Activated naive CD4-positive, alpha-beta T cell treated with anti-CD3 and anti-CD28 coated beads, Interleukin-2, amount 10 ng/mL, durations not matched to agents 7 days and 5 days (primary cell): ENCODE results near the gene SFXN3.

ENCODE experiments used
- CTCF ChIA-PET: fragments of 350-600 bp; sonication (Branson Sonifier 250); formaldehyde crosslinking; loops from one replicate; lab custom pipeline; 2021; ENCODE audit warnings: antibody characterized with exemption; lab: Charles Lee
- DNase-seq: peaks from one replicate; pipeline ENCODE4 v3.0.0-alpha.2; 2020
- H3K27ac Mint-ChIP-seq: one replicate; pipeline ENCODE4 v1.8.0; 2021; ENCODE audit warnings: mild to moderate bottlenecking, moderate library complexity, mixed read lengths
- H3K27me3 Mint-ChIP-seq: one replicate; pipeline ENCODE4 v1.8.0; 2021; ENCODE audit warnings: mild to moderate bottlenecking, mixed read lengths
- H3K36me3 Mint-ChIP-seq: one replicate; pipeline ENCODE4 v1.8.0; 2021; ENCODE audit warnings: mixed read lengths
- H3K4me1 Mint-ChIP-seq: one replicate; pipeline ENCODE4 v1.8.0; 2021; ENCODE audit warnings: mixed read lengths
- H3K4me3 Mint-ChIP-seq: one replicate; pipeline ENCODE4 v1.8.0; 2021; ENCODE audit warnings: mild to moderate bottlenecking, moderate library complexity, mixed read lengths
- H3K9me3 Mint-ChIP-seq: one replicate; pipeline ENCODE4 v1.8.0; 2021; ENCODE audit warnings: mixed read lengths

SFXN3 gene

DNA sequence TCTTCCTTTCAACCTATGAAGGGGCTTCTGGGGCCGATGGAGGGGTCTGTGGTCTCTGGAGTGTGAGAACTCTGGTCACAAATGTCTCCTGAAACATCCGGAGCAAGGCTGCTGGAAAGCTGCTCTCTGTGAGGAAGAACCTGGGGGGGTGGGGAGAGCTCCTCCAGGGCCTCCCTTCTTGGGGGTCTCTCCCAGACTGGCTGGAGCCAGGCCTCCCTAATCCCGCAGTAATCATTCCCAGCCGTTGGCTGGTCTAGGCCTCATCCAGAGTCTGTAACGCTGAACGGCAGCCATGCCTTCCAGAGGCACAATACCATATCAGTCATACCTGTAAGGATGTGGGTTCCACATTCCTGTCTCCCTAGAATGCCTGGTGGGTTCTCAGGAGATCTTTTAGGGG, 35.9 kb upstream of the SFXN3 start:
- H3K9me3 Mint-ChIP-seq = no peaks in the 10 kb centered on the region
- H3K4me1 Mint-ChIP-seq = peaks cover 26% of the 10 kb centered on the region
- CTCF ChIA-PET = interaction anchor here (1.4 to 12.0 kb wide), 2 partner anchors 22 to 65 kb away, joined by 3 to 169 read pairs; no protein-coding TSS in a partner anchor
- peaks cover 28% of the 10 kb centered on the region for H3K36me3 Mint-ChIP-seq
- no peak overlapping the region for H3K4me3 Mint-ChIP-seq
- no peaks in the 10 kb centered on the region for H3K27me3 Mint-ChIP-seq
- no peak overlapping the region for H3K27ac Mint-ChIP-seq
- no peak for DNase-seq

- H3K27me3 Mint-ChIP-seq = peaks cover 8% of the 10 kb centered on the region
- peaks cover 18% of the 10 kb centered on the region for H3K36me3 Mint-ChIP-seq
- peak overlapping the region; percentile 93 for H3K27ac Mint-ChIP-seq
- peak; percentile 68 for DNase-seq
- H3K4me1 Mint-ChIP-seq = peaks cover 29% of the 10 kb centered on the region
- peak overlapping the region; percentile 84 for H3K4me3 Mint-ChIP-seq
- no peaks in the 10 kb centered on the region for H3K9me3 Mint-ChIP-seq
- CTCF ChIA-PET = interaction anchor here (0.8 to 12.0 kb wide), 14 partner anchors 9 to 84 kb away, joined by 3 to 169 read pairs (median 4); partner anchors contain the start of genes MRPL43, PDZD7, SFXN3 and SLF2
These were observed 34.2 kb upstream of the SFXN3 start for GRCh38 chr10:100996678-100997359.

DNA sequence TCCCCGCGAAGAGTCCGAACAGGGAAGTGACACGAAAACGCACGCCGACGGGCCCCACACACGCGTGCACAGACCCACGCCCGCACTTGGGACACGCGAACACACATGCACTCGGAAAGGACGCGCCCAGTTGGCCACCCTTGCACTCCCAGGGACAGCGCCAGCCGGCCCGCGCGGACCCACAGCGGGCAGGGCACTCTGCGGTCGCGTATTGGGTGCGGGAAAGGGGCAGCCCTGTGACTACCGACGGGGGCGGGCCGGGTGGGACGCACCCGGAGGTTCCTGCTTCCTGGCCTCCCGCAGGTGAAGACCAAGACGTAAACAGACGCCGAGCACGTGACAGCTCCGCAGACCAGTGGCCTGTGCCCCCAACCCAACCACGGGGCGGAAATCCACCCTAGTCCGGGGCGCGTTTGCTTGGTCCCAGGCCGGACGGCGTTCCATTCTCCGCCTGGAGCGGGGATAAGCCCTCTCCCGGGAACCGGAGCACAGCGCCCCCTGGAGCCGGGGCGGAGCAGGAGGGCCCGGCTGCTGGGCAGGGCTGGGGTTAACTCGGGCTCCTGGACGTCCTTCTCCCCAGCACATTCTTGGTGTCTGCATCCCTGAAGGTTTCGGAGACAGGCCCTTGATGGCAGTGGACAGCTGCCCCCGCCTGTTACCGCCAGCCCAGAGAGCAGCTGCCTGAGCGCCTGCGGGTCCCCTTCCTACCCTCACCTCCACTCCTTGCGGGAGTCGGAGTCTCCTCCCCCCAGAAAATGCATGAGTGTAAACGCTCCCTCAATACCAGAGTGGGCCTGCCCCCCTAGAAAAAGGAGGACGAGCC, 33.5 kb upstream of the SFXN3 start:
- H3K27ac Mint-ChIP-seq = peak overlapping the region; percentile 89
- DNase-seq = peak; percentile 84
- peak overlapping the region; percentile 84 for H3K4me3 Mint-ChIP-seq
- peaks cover 29% of the 10 kb centered on the region for H3K4me1 Mint-ChIP-seq
- H3K9me3 Mint-ChIP-seq = no peaks in the 10 kb centered on the region
- peaks cover 18% of the 10 kb centered on the region for H3K36me3 Mint-ChIP-seq
- CTCF ChIA-PET = interaction anchor here (0.6 to 12.0 kb wide), 24 partner anchors 9 to 487 kb away, joined by 3 to 169 read pairs (median 4); partner anchors contain the start of genes HIF1AN, MRPL43, PDZD7 and SEMA4G
- peaks cover 8% of the 10 kb centered on the region for H3K27me3 Mint-ChIP-seq

- Mint-ChIP-seq H3K27me3 (peaks cover 8% of the 10 kb centered on the region), H3K36me3 (peaks cover 13% of the 10 kb centered on the region), H3K9me3 (no peaks in the 10 kb centered on the region), H3K4me3 (peak overlapping the region; percentile 84), H3K4me1 (peaks cover 29% of the 10 kb centered on the region), H3K27ac (peak overlapping the region; percentile 89)
- peak; percentile 74 for DNase-seq
- CTCF ChIA-PET = interaction anchor here (0.6 to 12.0 kb wide), 19 partner anchors 11 to 488 kb away, joined by 3 to 169 read pairs (median 4); partner anchors contain the start of genes HIF1AN, MRPL43, PDZD7 and SEMA4G
These were observed 32.6 kb upstream of the SFXN3 start for GRCh38 chr10:100998183-100998990.

DNA sequence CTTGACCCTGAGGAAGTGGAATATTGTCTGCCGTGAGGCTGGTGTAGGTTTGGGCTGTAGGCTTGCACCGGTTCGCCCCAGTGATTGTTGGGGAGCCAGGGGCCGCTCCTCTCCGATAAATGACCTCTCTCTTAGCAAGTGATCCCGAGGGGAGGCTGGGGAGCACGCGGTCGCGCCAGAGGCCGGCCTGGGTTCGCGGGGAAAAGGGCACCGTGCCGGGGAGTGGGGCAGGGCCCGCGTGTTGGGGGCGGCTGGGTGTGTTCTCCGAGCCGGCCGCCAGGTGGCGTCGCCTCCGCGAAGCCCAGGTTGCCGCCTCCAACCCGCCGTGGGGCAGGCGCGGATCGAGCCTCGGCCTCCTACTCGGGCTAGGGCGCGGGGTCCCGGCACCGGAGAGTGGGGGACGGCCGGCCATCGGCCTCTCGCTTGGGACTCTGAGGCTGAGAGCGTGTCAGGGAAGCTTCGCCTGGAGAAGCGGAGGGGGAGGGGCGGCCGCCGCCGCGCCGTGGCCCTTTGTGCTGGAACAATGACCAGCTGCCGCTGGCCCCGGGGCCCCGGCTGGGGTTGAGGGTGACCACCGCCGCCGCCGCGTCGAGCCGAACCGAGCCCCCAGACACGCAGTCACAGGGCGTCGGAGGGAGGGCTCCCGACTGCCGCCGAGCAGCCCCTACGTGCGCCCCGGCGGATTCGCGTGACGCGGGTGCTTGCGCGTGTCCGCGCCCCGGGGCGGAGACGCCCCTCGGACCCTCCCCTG, 31.9 kb upstream of the SFXN3 start:
- peaks cover 29% of the 10 kb centered on the region for H3K4me1 Mint-ChIP-seq
- H3K4me3 Mint-ChIP-seq = peak overlapping the region; percentile 84
- H3K27me3 Mint-ChIP-seq = peaks cover 8% of the 10 kb centered on the region
- H3K27ac Mint-ChIP-seq = peak overlapping the region; percentile 89
- peaks cover 9% of the 10 kb centered on the region for H3K36me3 Mint-ChIP-seq
- H3K9me3 Mint-ChIP-seq = no peaks in the 10 kb centered on the region
- DNase-seq = peak; percentile 82
- CTCF ChIA-PET = interaction anchor here (1.0 to 12.0 kb wide), 5 partner anchors 12 to 36 kb away, joined by 3 to 169 read pairs (median 13); partner anchors contain the start of genes MRPL43, PDZD7, SFXN3 and TWNK

DNA sequence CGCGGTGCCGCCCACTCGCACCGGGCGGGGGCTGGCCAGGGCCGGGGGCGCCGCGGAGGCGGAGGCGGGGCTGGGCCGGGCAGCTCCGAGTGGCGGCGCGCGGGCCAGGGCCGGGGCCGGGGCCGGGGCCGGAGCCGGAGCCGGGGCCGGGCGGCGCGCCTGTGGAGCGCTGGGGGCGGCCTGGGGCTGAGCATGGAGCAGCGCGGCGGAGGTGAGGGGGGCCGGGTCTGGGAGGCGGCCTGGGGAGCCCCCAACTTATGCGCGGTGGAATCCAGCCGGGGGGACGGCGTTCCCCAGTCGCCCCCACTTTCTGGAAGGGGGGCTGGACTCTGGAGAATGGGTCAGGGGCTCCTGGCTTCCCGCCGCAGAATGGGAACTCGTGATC, 31.3 kb upstream of the SFXN3 start, which contains the start of gene LZTS2:
LZTS2 (plus strand) TSS at position 67 of the 385 bp plus-strand sequence. CDS start 2,731 bp downstream, outside the sequence.
- Mint-ChIP-seq H3K36me3 (peaks cover 4% of the 10 kb centered on the region), H3K27me3 (peaks cover 8% of the 10 kb centered on the region), H3K4me1 (peaks cover 29% of the 10 kb centered on the region), H3K9me3 (no peaks in the 10 kb centered on the region), H3K4me3 (peak within 1 kb of the TSS; percentile 84), H3K27ac (peak within 1 kb of the TSS; percentile 89)
- no peak for DNase-seq
- CTCF ChIA-PET = interaction anchor here (1.0 to 12.0 kb wide), 3 partner anchors 12 to 35 kb away, joined by 3 to 169 read pairs (median 6); no protein-coding TSS in a partner anchor

DNA sequence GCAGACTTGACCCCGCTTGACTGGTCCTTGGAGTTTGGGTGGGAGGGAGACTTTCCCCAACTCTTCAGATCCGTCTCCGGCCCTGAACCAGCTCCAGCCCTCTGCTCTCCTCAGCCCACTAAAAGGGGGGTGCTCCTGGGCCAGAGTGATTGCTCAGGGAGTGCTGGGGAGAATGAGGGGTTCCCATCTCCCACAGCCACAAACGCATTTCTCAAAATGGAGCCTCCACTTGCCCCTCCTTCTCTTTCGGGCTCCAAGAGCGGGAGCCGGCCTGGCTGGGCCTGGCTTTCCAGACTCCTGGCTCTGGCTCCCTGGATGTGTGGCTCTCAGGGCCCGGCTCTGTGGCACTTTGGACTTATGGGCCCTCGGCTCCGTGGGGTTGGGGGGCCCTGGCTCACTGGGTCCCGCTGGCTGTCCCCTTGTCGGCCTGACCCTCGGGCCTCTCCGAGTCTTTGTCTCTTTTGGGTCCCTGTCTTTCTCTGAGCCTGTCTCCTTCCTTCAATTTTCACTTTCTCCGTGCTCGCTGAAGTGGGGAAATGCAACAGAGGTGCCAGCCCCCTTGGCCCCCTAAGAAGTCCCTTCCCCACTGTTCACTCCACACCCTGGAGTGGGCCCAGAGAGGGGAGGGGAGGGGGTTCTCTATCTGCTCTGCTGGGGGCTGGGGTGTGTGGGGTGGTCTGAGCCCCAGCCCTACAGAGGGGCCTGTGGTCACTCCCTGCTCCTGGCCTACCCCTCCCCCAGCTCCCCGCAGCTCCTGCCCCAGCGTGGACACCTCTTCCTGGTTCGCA, 30.7 kb upstream of the SFXN3 start:
- Mint-ChIP-seq H3K27ac (no peak overlapping the region), H3K36me3 (peaks cover 5% of the 10 kb centered on the region), H3K4me3 (peak overlapping the region; percentile 67), H3K27me3 (peaks cover 8% of the 10 kb centered on the region), H3K4me1 (peaks cover 27% of the 10 kb centered on the region), H3K9me3 (no peaks in the 10 kb centered on the region)
- no peak for DNase-seq
- CTCF ChIA-PET = interaction anchor here (1.9 to 12.0 kb wide), 2 partner anchors 12 to 17 kb away, joined by 6 to 169 read pairs; no protein-coding TSS in a partner anchor

DNA sequence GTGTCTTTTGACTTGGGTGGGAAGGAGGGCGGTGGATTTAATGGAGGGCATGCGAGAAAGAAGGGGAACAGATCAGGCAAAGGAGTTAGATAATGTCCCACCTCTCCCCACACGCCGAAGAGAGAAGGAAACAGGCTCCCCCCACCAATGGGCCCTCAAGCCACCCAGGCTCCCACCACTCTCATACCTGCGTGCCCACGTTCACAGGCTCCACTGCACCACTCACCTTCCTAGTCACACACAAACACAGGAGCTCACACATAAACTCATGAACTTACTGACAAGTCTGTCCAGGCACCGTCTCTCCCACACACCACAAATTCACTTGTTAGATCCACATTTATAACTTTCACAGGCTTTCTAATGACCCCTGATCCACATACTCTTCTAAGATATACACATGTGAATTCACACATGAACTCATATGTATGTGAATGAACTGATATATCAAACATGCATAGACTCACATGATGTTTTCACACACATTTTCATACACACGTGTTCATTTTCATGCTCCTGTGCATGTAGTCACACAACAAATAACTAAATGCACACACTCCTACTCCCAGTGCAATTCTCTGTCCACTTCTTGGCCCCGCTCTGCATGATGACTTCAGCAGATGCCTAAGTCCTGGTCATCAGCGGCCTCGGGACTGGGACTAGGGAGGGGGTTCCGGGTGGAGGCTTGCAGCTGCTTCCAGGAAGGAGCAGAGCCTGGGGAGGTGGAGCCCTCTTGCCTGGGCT, 29.9 kb upstream of the SFXN3 start:
- peak overlapping the region; percentile 8 for H3K27ac Mint-ChIP-seq
- CTCF ChIA-PET = interaction anchor here (12.0 kb wide), 1 partner anchor 16 kb away, joined by 169 read pairs; no protein-coding TSS in a partner anchor
- peaks cover 8% of the 10 kb centered on the region for H3K27me3 Mint-ChIP-seq
- no peak for DNase-seq
- H3K36me3 Mint-ChIP-seq = peaks cover 5% of the 10 kb centered on the region
- peak overlapping the region; percentile 64 for H3K4me3 Mint-ChIP-seq
- peaks cover 26% of the 10 kb centered on the region for H3K4me1 Mint-ChIP-seq
- H3K9me3 Mint-ChIP-seq = no peaks in the 10 kb centered on the region

- CTCF ChIA-PET = interaction anchor here (12.0 kb wide), 1 partner anchor 15 kb away, joined by 169 read pairs; no protein-coding TSS in a partner anchor
- H3K9me3 Mint-ChIP-seq = no peaks in the 10 kb centered on the region
- peaks cover 20% of the 10 kb centered on the region for H3K4me1 Mint-ChIP-seq
- DNase-seq = no peak
- H3K4me3 Mint-ChIP-seq = no peak overlapping the region
- H3K27me3 Mint-ChIP-seq = peaks cover 8% of the 10 kb centered on the region
- no peak overlapping the region for H3K27ac Mint-ChIP-seq
- H3K36me3 Mint-ChIP-seq = peaks cover 5% of the 10 kb centered on the region
These were observed 29.4 kb upstream of the SFXN3 start for GRCh38 chr10:101001659-101002035.

GRCh38 chr10:101002456-101002855, 28.6 kb upstream of the SFXN3 start:
- peaks cover 5% of the 10 kb centered on the region for H3K36me3 Mint-ChIP-seq
- no peak for DNase-seq
- CTCF ChIA-PET = interaction anchor here (1.2 to 12.0 kb wide), 2 partner anchors 10 to 14 kb away, joined by 4 to 169 read pairs; no protein-coding TSS in a partner anchor
- no peaks in the 10 kb centered on the region for H3K9me3 Mint-ChIP-seq
- no peak overlapping the region for H3K4me3 Mint-ChIP-seq
- H3K27me3 Mint-ChIP-seq = peaks cover 8% of the 10 kb centered on the region
- H3K27ac Mint-ChIP-seq = no peak overlapping the region
- H3K4me1 Mint-ChIP-seq = peaks cover 17% of the 10 kb centered on the region

GRCh38 chr10:101003639-101004206, 27.3 kb upstream of the SFXN3 start:
- Mint-ChIP-seq H3K27ac (no peak overlapping the region), H3K4me1 (peaks cover 9% of the 10 kb centered on the region), H3K9me3 (no peaks in the 10 kb centered on the region), H3K4me3 (no peak overlapping the region), H3K27me3 (peaks cover 8% of the 10 kb centered on the region), H3K36me3 (peaks cover 5% of the 10 kb centered on the region)
- DNase-seq = no peak
- CTCF ChIA-PET = interaction anchor here (12.0 kb wide), 1 partner anchor 13 kb away, joined by 169 read pairs; no protein-coding TSS in a partner anchor
